Right ventricle myocardium inferior (tissue), 1 donor: ENCODE results near the gene ATP10A. TPM values are rescaled to one million over a fixed set of nuclear protein-coding genes. Genes with fewer than 3 reads are reported as not detected.

Experiments
- ATAC-seq: fragments of 200-7000 bp; cut with Tn5 transposase; one replicate; pipeline ENCODE4 v1.9.1; 2020; ENCODE audit warnings: mild to moderate bottlenecking, moderate library complexity
- DNase-seq: peaks from one replicate; pipeline ENCODE4 v3.0.0; 2021; ENCODE audit errors: missing footprints
- intact Hi-C: fragments of 100-400 bp; cut with DNase I; formaldehyde crosslinking; loops from one replicate; pipeline ENCODE4 v1.11.0; 2022
- microRNA-seq: library from miRNA; unstranded; fragments of <30 nt; microRNA quantifications from one replicate; pipeline ENCODE4 v1.2.0, GENCODE V29; 2020
- total RNA-seq: library from RNA; stranded (reverse); fragmentation: NEBNext Ultra II Directional; extraction: Animal tissue kit (Norgen Biotek cat#: 25700); gene quantifications from one replicate; pipeline ENCODE4 v1.2.1, GENCODE V29; 2021
- donor health status: DM: no; HTN: yes; CAD: no; lungs with severe emphysema.

Gene ATP10A
- total RNA-seq, 1 donor from 2014 or later: 1.7 TPM

GRCh38 chr15:25631971-25632370, 231.2 kb downstream of the ATP10A start:
- intact Hi-C loops: no loop called here
- ATAC-seq: no peak

More at GRCh38 chr15:25631971-25632370, 231.2 kb downstream of the ATP10A start:
- no peak for DNase-seq

Small RNA genes lying within 50 kb of the gene (microRNA-seq; reads per million reads assigned to microRNA genes)
- gene MIR4715: not detected
